ENCODE measurements around the gene UHMK1.

Gene UHMK1

GRCh38 chr1:162549001-162549400 is 51.4 kb downstream of the UHMK1 start:
- no peaks in the 10 kb centered on the region for H3K9me3 ChIP-seq
- no peak for DNase-seq
- H3K4me1 ChIP-seq = no peaks in the 10 kb centered on the region
- H3K4me3 ChIP-seq (ENCODE audit: low read depth, low read length) = no peak overlapping the region
- H3K36me3 ChIP-seq = no peaks in the 10 kb centered on the region
- TF ChIP-seq, protein P1, sequence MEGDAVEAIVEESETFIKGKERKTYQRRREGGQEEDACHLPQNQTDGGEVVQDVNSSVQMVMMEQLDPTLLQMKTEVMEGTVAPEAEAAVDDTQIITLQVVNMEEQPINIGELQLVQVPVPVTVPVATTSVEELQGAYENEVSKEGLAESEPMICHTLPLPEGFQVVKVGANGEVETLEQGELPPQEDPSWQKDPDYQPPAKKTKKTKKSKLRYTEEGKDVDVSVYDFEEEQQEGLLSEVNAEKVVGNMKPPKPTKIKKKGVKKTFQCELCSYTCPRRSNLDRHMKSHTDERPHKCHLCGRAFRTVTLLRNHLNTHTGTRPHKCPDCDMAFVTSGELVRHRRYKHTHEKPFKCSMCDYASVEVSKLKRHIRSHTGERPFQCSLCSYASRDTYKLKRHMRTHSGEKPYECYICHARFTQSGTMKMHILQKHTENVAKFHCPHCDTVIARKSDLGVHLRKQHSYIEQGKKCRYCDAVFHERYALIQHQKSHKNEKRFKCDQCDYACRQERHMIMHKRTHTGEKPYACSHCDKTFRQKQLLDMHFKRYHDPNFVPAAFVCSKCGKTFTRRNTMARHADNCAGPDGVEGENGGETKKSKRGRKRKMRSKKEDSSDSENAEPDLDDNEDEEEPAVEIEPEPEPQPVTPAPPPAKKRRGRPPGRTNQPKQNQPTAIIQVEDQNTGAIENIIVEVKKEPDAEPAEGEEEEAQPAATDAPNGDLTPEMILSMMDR (IDR thresholded peaks at IDR 0.05; ENCODE audit: low read depth, low read length) = no peak
- no peaks in the 10 kb centered on the region for H3K27me3 ChIP-seq

- TF ChIP-seq, protein P1 (IDR thresholded peaks at IDR 0.05; ENCODE audit: low read depth, low read length) = no peak
- H3K4me3 ChIP-seq (ENCODE audit: low read depth, low read length) = no peak overlapping the region
- H3K4me1 ChIP-seq = no peaks in the 10 kb centered on the region
Observed at GRCh38 chr1:162550925-162551324, 53.3 kb downstream of the UHMK1 start.

DNA sequence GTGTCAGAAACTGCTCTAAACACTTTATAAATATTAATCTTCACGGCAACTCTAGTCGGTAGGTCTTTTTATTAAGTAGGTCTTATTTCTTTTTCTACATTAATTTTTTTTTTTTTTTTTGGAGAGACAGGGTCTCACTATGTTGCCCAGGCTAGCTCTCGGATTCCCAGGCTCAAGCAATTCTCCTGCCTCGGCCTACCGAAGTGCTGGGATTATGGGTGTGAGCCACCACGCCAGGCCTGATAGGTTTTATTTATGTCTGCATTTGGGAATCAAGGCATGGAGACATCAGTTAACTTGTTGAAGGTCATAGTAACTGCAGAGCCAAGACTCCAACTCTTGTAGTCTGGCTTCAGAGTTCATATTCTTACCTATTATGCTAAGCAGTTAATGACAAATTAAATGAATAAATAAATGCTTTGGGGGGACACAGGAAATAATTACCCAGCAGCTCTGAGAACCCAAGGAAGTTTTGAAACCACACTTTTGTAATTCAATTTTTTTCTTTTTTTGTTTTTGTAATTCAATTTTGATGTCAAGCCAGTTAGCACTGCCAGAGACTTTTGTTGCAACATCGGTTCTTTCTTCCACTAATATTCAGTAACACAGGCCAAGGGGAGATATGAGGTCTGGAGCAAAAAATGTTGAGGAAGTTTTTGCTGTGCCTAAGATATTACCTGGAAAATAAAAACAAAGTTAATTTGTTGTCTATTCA is 54.5 kb downstream of the UHMK1 start:
- no peak for DNase-seq
- TF ChIP-seq, protein P1 (IDR thresholded peaks at IDR 0.05; ENCODE audit: low read depth, low read length) = no peak
- H3K27me3 ChIP-seq = no peaks in the 10 kb centered on the region
- no peak overlapping the region for H3K4me3 ChIP-seq (ENCODE audit: low read depth, low read length)
- H3K36me3 ChIP-seq = no peaks in the 10 kb centered on the region
- H3K4me1 ChIP-seq = no peaks in the 10 kb centered on the region
- no peaks in the 10 kb centered on the region for H3K9me3 ChIP-seq

More at GRCh38 chr1:162550925-162551324, 53.3 kb downstream of the UHMK1 start:
- Histone ChIP-seq H3K27me3 (no peaks in the 10 kb centered on the region), H3K36me3 (no peaks in the 10 kb centered on the region), H3K9me3 (no peaks in the 10 kb centered on the region)
- DNase-seq = no peak

DNA sequence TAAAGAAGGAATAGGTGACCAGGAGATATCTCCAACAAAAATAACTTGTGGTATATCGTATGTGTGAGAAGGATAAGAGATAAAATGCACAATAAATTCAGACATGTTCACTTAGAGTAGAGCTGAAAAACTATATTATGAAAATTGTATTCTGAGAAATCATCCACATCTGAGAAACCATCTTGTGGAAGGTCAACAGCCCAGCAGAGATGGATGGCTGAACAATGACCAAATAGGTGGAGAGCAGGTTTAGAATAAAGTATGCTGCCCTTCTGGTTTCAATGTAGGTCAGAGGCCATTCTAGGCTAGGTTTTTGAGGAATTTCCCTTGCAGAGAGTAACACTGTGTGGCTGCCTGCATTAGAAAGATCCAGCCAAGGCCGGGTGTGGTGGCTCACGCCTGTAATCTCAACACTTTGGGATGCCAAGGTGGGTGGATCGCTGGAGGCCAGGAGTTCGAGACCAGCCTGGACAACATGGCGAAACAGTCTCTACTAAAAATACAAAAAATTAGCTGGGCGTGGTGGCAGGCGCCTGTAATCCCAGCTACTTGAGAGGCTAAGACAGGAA is 55.1 kb downstream of the UHMK1 start:
- Histone ChIP-seq H3K4me1 (no peaks in the 10 kb centered on the region), H3K36me3 (no peaks in the 10 kb centered on the region), H3K4me3 (ENCODE audit: low read depth, low read length) (no peak overlapping the region), H3K27me3 (no peaks in the 10 kb centered on the region), H3K9me3 (no peaks in the 10 kb centered on the region)
- DNase-seq = no peak
- TF ChIP-seq, protein P1 (IDR thresholded peaks at IDR 0.05; ENCODE audit: low read depth, low read length) = no peak

- no peaks in the 10 kb centered on the region for H3K27me3 ChIP-seq
- no peaks in the 10 kb centered on the region for H3K36me3 ChIP-seq
- no peaks in the 10 kb centered on the region for H3K9me3 ChIP-seq
- H3K4me3 ChIP-seq (ENCODE audit: low read depth, low read length) = no peak overlapping the region
- DNase-seq = no peak
- TF ChIP-seq, protein P1 (IDR thresholded peaks at IDR 0.05; ENCODE audit: low read depth, low read length) = no peak
- H3K4me1 ChIP-seq = no peaks in the 10 kb centered on the region
Observed at GRCh38 chr1:162554258-162554657, 56.6 kb downstream of the UHMK1 start.

DNA sequence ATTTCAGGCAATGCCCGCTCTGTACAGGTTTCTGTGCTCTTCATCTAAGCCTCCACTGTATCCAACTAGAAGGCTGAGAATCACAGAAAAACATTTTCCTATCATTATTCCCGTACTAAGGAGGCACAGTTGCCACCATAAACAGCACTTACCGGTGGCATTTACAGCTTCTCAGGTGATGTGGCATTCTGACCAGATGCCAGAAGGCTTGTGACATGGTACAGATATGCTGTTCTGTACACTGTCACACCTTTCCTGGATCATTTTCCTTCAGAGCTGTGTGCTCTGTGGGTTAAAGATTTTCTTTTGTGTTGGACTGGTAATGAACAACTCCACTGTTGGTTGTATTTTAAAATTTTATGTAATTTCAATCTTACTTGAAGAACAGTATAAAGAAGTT is 59.9 kb downstream of the UHMK1 start:
- H3K4me3 ChIP-seq (ENCODE audit: low read depth, low read length) = no peak overlapping the region
- no peaks in the 10 kb centered on the region for H3K4me1 ChIP-seq
- H3K9me3 ChIP-seq = no peaks in the 10 kb centered on the region
- no peak for DNase-seq
- H3K36me3 ChIP-seq = no peaks in the 10 kb centered on the region
- no peaks in the 10 kb centered on the region for H3K27me3 ChIP-seq
- TF ChIP-seq, protein P1 (IDR thresholded peaks at IDR 0.05; ENCODE audit: low read depth, low read length) = no peak
